Colon (tissue), 2 donors: ENCODE data around the gene CCDC107.
"Not testable (repeated sequence)": the region's sequence is repeated elsewhere in the genome, so short reads cannot be mapped to it uniquely, and the experiment has no call there.

Source experiments
- FAIRE-seq: peaks from 2 replicates; lab custom pipeline; 2012; peaks lifted over from hg19 to GRCh38; lab: Jason Lieb, UNC
- donor health status: control.
- donor health status: control.

The CCDC107 gene

DNA sequence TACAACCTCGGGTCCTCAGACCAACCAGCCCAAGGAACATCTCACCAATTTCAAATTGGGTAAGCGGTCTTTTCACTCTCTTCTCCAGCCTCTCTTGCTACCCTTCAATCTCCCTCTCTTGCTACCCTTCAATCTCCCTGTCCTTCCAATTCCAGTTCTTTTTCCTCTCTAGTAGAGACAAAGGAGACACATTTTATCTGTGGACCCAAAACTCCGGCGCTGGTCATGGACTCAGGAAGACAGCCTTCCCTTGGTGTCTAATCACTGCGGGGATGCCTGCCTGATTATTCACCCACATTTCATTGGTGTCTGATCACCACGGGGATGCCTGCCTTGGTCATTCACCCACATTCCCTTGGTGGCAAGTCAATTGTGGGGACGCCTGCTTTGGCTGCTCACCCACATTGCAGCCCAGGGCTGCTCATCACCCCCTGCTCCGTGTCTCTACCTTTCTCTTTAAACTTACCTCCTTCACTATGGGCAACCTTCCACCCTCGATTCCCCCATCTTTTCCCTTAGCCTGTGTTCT is 20.6 kb upstream of the CCDC107 start:
- not testable (repeated sequence) for FAIRE-seq

DNA sequence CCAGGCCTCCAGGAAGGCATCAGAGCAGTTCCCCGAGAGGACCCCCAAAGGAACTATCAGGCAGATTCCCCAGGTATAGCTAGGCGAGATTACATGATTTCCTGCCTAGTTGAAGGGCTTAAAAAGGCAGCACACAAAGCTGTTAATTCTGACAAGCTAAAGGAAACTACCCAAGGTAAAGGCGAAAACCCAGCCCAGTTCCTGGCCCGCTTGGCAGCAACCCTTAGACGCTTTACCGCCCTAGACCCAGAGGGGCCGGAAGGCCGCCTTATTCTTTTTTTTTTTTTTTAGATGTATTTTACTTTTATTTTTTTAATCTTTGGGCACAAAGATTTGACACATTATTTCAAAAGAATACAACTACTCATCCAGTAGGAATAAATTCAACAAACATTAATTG is 19.3 kb upstream of the CCDC107 start:
- not testable (repeated sequence) for FAIRE-seq

DNA sequence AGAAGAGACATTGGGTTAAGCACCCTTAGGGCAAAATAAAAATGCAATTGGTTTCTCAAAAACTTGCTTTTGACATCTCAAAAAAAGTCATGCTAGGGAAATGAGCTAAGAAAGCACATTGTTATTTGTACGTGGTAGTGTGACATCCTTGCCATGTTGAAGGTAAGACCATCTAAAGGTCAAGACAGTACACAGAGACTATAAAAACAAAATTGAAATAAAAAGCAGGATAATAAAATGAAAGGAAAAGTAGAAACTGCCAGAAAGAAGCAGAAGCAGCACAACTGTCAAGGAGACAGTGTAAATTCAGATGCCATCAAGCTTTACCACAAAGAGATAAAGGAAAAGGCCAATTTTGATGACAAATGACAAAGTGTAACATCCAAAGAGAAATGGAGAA is 18.9 kb upstream of the CCDC107 start:
- not testable (repeated sequence) for FAIRE-seq

DNA sequence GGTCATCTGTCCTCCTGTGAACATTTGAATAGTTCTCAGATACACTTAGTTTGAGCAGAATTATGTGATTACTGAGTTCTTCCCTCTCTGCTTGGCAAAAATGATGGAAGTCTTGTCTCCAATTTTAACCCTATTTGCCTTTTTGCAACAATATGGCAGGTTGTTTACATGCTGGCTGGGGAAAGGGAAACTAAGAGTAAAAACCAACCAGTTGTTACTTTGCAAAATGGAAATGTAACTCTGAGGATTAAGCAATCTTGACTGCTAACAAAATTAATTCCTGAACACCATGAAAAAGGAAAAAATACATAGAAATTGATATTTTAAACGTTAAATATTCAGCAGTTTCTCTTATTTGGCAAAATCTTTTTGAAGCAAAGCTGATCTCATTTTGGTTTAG is 18.5 kb upstream of the CCDC107 start:
- FAIRE-seq = no peak

DNA sequence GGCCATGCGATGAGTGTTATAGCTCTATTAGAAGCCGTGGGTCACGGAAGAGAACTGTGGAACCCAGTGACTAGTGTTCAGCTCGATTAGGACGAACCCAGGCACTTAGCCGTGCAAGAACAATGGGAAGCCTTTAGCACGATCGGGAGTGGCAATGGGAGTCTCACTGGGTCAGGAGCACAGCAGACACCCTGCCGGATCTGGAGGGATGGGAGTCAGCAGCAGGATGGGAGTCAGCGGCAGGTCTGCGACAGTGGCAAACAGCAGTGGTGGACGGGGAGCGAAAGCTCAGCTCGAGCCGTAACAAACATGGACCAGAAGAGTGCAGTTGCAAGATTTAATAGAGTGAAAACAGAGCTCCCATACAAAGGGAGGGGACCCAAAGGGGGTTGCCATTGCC is 17.7 kb upstream of the CCDC107 start:
- not testable (repeated sequence) for FAIRE-seq

DNA sequence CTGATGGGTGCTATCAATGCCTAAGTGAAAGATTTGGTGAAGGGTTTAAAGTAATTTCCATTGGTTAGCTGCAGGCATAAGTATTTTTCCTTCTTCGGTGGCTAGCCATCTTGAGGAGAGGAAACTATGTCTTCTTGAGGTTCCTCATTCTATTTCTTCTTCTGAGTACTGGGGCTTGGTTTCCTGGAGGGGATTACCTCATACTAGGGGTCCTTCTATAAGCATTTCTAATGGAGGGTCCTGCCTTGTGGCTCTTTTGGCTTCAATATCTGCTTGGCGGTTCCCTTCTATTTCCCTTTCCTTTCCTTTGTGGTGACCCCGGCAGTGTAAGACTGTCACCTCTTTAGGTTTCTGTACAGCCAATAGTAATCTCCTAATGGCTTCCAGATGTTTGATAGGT is 16.6 kb upstream of the CCDC107 start:
- not testable (repeated sequence) for FAIRE-seq

DNA sequence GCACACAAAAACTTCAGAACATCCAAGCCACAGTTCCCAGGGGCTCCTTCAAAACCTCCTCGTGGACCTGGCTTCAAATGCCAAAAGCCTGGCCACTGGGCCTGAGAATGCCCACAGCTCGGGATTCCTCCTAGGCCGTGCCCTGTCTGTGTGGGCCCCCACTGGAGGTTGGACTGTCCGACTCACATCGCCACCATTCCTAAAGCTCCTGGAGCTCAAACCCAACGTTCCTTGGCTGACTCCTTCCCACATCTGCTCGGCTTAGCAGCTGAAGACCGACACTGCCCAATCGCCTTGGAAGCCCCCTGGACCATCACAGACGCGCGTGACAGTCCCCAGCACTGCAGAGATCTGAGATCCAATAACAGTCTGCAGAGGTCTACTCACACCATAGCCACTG is 15.0 kb upstream of the CCDC107 start:
- no peak for FAIRE-seq

DNA sequence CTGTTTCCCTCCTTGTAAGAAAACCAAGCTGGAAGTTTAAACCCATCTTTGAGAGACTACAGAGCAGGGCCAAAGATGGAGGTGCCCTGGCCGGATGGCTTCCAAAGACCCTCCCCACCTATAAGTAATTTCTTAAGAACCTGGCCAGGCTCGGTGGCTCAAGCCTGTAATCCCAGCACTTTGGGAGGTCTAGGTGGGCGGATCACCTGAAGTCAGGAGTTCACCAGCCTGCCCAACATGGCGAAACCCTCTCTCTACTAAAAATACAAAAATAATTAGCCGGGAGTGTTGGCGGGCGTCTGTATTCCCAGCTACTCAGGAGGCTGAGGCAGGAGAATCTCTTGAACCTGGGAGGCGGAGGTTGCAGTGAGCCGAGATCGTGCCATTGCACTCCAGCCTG is 12.4 kb upstream of the CCDC107 start:
- not testable (repeated sequence) for FAIRE-seq

DNA sequence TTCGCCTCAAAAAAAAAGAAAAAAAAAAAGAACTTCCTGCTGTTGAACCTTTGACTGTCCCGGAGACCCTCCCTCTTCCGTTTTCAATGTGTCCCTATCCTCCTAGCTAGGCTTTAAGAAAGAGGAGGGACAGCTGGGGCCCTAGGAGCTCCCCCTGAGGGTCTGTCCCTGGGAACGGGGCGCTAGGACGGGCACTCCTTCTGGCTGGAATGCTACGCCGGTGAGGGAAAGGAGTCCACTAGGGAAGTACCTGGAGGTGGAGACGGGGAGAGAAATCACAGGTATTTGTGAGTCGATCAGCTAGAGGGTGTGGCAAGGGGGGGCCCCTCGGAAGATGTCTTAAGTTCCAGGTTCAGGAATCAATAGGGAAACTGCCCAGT is 11.9 kb upstream of the CCDC107 start:
- FAIRE-seq = no peak

DNA sequence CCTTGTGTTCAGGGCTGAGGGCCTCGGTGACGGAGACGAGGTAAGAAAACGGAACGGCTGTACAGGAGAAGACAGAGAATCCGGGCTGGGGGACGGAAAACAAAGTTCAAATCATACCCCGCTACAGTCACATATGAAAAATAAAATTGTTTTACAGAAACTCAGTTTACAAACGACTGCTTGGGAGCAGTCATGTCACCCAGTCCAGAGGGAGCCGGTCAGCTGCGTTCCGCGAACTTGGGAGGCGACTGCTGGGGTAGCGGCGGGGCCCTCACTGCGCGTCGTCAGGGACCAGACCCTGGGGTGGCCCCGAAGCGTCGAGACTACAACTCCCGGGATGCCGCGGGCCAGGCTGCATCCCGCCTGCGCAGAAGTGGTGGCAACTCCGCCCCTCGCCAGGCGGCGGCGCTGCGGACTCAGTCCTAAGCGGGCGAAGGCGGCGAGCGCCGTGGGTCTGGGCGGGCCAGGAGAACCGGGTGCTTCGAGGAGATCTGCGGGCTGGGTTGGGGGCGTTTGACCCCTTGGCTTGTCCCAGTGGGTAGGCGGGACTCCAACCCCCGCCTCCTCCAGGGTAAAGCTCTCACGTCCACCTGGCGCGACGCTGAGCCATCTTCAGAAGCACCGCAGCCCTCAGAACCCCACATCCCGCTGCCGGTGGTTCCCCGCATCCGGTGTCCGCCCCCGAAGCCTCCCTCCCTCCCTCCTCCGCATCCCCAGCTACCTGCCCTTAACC is 11.4 kb upstream of the CCDC107 start:
- FAIRE-seq = no peak

DNA sequence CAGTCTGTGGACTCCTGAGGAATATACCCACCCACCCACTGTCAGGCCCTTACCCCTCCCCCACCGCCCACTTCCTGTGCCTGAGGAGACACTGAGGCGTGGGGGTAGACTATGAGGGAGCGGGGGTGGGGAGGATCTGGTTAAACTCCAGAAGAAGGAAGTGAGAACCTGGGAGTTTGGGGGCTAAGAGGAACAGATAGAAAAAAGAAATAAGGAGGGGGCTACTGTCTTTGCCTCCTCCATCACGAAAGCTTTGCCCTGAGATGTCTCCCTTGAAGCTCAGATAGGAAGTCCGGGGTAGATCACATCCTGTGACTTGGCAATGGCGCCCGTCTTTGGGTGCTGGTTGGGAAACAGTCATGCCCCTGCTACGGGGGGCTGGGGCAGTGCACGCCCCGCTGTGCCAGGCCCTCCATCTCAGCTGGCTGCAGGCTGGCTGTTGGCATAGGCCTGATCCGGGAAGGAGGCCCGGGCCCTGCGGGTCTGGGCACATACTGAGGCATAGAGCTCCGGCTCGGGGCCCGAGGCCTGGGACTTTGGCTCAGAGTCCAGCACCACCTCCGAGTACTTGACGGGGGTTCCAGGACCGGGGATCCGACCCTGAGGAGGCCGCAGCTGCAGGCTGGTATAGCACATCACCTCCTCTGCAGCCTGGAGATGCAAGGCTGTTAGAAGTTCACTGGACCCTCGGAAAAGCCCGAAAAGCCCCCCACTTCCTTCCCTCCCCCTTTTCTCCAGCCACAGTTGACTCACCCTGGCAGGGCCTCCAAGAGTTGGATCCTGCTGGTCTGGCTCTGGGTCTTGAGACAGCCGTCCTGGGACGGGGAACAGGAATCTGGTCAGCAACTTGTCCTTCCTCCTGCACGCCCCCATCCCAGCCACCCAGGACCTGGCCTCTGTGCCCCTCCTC is 8.4 kb upstream of the CCDC107 start:
- no peak for FAIRE-seq

DNA sequence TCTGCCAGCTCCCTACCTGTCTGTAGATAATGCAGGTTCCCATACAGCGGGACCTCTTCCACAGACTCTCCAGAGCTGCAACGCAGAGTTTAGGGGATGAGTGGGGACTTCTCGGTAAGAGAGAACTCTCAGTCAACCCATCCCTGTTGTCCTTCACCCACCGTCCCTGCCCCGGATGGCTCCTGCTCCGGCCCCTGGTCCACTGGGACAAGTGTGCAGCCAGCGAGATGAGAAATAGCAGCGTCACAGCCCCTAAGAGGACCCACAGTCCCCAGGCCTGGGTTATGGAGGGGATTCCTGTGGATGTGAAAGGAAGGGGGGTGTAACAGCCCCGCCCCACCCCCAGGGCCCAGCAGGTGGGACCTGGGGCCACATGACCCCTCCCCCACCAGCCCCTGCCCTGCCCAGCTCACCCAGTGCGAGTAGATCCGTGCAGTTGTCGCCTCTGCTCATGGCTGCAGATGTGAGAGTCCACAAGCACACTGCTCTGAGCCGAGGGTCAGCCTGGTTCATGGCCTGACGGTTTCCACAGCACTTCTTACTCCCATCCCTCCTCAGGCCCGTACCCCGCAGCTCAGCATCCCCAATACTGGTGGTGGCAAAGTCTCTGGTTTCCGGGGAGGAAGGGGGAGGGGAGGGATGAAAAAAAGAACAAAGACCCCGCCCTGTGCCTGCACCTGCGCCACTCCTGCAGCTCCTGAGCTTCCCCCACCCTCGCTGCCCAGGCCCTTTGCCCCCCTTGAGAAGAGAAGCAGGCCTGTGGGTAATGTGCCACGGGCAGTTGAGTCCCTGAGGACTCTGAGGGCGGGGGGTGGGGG is 7.5 kb upstream of the CCDC107 start, which contains the start of gene SIT1:
SIT1 (minus strand) TSS at position 591 of the 818 bp plus-strand sequence; CDS start at position 513, 78 bp downstream.
- no peak for FAIRE-seq

DNA sequence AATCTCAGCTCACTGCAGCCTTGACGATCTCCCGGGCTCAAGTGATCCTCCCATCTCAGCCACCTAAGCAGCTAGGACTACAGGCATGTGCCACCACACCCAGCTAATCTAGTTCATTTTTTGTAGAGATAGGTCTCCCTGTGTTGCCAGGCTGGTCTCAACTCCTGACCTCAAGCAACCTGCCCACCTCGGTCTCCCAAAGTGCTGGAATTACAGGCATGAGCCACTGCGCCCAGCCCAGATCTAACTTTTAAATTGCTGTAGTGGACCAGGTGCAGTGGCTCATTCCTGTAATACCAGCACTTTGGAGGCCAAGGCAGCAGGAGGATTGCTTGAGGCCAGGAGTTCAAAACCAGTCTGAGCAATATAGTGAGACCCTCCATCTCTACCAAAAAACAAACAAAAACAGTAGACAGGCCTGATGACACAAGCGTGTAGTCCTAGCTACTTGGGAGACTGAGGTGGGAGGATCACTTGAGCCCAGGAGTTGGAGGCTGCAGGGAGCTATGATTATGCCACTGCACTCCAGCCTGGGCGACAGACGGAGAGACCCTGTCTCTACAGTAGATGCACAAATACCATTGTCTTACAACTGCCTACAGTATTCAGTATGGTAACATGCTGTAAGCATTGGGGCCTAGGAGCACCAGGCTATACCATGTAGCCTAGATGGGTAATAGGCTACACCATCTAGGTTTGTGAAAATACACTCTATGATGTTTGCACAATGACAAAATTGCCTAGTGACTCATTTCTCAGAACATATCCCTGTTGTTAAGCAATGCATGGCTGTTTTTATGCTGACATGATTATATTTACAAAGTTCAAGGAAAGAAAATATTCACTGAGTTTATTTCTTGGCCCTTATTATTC is 5.9 kb upstream of the CCDC107 start:
- peak; percentile 78 for FAIRE-seq

DNA sequence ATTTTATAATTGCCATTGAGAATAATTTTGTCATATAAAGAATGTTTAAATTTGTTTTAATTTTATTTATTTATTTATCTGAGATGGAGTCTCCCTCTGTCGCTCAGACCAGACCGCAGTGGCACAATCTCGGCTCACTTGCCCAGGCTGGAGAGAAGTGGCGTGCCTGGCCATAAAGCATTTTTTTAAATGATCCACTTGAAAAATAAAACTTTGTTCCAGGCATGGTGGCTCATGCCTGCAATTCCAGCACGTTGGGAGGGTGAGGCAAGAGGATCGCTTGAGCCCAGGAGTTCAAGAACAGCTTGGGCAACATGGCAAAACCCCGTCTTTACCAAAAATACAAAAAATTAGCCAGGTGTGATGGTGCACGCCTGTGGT is 5.3 kb upstream of the CCDC107 start:
- FAIRE-seq = no peak

DNA sequence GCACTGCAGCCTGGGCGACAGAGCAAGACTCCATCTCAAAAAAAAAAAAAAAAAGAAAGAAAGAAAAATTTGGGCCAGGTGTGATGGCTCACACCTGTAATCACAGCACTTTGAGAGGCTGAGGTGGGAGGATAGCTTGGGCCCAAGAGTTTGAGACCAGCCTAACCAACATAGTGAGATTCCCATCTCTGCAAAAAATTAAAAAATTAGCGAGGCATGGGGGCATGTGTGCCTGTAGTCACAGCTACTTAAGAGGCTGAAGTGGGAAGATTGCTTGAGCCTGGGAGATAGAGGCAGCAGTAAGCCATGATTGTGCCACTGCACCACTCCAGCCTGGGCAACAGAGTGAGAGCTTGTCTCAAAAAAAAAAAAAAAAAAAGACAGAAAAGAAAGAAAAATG is 4.5 kb upstream of the CCDC107 start:
- FAIRE-seq = no peak

DNA sequence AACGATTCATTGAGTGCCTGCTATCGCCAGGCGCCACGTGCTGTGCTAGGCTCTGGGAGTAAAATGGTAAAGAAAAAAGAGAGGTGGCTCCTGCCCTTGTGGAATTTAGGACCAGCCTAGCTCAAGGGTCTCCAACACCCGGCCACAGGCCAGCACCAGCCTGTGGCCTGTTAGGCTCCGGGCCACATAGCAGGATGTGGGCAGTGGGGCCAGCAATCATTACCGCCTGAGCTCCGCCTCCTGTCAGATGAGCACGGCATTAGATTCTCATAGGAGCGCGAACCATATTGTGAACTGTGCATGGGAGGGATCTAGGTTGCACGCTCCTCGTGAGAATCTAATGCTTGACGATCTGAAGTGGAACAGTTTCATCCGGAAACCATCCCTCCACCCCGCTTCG is 1.7 kb upstream of the CCDC107 start:
- no peak for FAIRE-seq

DNA sequence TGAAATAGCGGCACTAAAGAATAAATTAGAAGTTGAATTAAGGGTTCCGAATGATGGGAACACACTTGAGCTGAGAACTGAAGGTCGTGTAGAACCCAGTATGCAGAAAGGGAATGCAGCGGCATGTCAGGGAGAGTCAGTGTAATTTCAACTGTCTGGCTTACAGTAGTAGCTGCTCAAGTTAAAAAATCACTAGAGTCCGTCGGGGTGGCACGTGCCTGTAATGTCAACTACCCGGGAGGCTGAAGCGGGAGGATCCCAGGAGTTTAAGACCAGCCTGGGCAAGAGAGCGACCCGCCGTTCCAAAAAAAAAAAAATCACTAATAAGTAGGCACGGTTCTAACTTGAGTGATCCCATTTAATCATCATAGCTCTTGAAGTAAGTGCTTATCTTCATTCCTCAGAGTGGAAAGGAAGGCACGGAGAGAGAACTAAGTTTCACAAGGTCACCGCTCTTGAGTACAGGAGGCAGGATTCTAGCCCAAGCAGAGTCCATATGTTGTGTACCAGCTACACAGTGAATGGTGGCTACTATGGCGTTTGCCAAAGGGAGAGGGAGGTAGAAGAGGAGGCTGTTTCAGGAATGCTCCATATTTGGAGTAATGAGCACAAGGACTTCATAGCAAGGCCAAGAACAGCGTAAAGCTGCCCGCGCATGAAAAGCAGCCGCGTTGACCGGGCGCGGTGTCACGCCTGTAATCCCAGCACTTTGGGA is 1.1 kb upstream of the CCDC107 start:
- FAIRE-seq = no peak

DNA sequence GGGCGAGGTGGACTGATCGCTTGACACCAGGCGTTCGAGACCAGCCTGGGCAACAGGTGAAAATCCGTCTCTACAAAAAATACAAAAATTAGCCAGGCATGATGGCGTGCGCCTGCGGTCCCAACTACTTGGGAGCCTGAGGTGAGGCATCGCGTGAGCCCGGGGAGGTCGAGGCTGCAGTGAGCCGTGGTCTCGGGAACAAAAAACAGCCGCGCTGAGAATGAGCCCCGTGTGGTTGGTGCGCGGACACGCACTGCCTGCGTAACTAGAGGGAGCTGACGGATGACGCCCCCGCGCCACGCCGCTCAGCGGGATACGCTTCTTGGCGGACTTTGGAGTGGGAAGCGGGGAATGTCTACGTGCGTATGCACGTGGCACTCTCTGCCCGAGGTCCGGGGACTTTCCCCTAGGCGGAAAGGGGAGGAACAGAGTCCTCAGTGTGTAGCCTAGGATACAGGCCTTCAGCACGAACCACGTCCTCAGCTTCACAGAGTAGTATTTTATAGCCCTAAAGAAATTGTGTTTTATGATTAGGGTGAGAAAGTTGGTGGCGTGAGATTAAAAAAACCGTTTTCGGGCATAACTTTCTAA is 451 bp upstream of the CCDC107 start, which contains the start of gene RMRP:
RMRP (minus strand) TSS at position 474 of the 591 bp plus-strand sequence.
- no peak for FAIRE-seq

DNA sequence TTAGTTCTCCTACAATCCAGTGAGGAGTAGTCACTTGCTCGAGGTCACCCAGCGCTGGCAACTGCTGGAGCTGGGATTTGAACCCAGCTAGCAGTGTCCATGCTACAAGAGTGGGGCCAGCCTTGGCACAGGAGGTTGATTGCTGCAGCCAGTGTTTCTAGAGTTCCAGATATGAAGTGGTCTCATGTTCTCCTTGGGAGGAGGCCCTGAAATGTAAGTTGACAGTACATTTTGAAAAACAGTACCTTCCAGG is 802 bp downstream of the CCDC107 start:
- no peak for FAIRE-seq

DNA sequence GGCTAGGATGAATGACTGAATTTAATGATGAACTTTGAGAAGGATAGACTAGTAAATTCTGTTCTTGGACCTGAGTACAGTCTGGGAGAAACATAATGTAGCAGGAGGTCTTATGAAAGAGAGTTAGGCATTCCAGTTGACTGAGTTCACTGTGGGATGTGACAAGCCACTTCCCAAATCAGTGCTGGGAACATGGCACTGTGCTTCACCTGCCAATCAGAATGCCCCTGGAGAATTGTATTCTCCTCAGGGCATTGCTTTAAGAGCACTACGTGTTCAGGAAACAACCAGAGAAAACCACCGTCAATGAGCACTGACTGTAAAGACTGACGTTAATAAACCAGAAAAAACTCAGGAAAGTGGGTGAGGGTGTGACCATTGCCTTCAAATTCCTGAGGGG is 1.2 kb downstream of the CCDC107 start:
- FAIRE-seq = no peak
